Measurements from ENCODE around the gene RPL13A. TPM values are rescaled to one million over a fixed set of nuclear protein-coding genes. Genes with fewer than 3 reads are reported as not detected.

Gene RPL13A
- total and polyA plus RNA-seq, 12 donors = 1,171 to 2,740 (median 1,355) TPM

DNA sequence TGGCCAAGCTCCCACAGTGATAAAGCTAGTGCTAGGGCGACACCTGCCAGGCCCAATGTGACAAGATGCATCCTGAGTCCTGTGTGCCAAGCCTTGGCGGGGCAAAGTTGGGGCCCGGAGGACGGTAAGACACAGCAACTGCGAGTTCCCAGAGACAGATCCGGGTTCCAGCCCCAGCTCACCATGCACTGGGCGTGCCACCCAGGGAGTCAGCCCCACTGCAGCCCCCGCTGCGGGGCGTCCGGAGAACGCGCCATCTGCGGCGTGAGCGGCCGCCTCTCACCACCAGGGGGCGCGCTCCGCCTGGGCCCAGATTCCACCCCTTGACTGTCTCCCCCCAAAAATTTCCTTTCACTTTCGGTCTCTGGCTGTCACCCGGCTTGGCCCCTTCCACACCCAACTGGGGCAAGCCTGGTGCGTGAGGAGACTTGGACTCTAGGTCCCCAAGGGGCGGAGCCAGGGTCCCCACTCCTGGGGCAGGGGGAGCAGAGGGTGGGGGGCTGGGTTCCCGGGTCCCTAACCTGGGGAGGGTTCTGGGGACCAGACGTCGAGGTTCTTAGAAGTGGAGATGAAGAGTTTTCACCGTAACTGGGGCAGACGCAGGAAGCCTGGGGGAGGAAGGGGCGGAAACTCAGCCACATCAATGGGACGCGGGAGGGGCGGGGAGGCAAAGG lies 13.4 kb upstream of the RPL13A start, which contains the start of gene FLT3LG:
TSS of gene FLT3LG (plus strand) at position 348 of the 674 bp plus-strand sequence. CDS start 425 bp downstream, outside the sequence.
- H3K9me3 ChIP-seq = no peaks in the 10 kb centered on the region
- H3K4me3 ChIP-seq = peak within 1 kb of the TSS; percentile 41 to 79 (median 68)
- intact Hi-C loops (cut with DNase I) = loop anchor here in 2 of 10 donors (1.0 to 2.0 kb wide), 2 partner anchors 69 to 72 kb away; no protein-coding TSS in a partner anchor
- TF ChIP-seq, protein P1, sequence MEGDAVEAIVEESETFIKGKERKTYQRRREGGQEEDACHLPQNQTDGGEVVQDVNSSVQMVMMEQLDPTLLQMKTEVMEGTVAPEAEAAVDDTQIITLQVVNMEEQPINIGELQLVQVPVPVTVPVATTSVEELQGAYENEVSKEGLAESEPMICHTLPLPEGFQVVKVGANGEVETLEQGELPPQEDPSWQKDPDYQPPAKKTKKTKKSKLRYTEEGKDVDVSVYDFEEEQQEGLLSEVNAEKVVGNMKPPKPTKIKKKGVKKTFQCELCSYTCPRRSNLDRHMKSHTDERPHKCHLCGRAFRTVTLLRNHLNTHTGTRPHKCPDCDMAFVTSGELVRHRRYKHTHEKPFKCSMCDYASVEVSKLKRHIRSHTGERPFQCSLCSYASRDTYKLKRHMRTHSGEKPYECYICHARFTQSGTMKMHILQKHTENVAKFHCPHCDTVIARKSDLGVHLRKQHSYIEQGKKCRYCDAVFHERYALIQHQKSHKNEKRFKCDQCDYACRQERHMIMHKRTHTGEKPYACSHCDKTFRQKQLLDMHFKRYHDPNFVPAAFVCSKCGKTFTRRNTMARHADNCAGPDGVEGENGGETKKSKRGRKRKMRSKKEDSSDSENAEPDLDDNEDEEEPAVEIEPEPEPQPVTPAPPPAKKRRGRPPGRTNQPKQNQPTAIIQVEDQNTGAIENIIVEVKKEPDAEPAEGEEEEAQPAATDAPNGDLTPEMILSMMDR (IDR thresholded peaks at IDR 0.05) = peak; percentile 98 to 100 (median 98)
- ATAC-seq (peak; percentile 68 to 82 (median 76)), DNase-seq (peak; percentile 82 to 84)
- no peaks in the 10 kb centered on the region for H3K27me3 ChIP-seq
- 2 to 3% methylated on average over 33 of the region's 33 CpGs for WGBS, 2 donors
- peaks cover 4 to 42% (median 26%) of the 10 kb centered on the region in 9 donors for H3K4me1 ChIP-seq
- H3K27ac ChIP-seq = peak within 1 kb of the TSS; percentile 66 to 93 (median 92)
- peaks cover 0 to 19% (median 0%) of the 10 kb centered on the region in 9 donors for H3K36me3 ChIP-seq

DNA sequence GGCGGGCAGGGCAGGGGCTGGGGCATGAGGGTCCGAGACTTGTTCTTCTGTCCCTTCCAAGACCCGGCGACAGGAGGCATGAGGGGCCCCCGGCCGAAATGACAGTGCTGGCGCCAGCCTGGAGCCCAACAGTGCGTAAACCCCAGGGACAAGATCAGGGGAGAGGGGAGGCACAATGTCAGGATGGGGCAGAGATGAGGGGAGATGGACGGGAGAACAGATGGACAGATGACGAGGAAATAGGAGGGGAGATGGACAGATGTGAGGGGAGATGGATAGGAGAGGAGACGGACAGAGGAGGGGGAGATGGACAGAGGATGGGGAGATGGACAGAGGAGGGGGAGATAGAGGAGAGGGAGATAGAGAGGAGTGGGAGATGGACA lies 12.9 kb upstream of the RPL13A start:
- peaks cover 0 to 19% (median 0%) of the 10 kb centered on the region in 9 donors for H3K36me3 ChIP-seq
- H3K9me3 ChIP-seq = no peaks in the 10 kb centered on the region
- peak overlapping the region; percentile 66 to 93 (median 92) for H3K27ac ChIP-seq
- H3K4me1 ChIP-seq = peaks cover 4 to 37% (median 20%) of the 10 kb centered on the region in 9 donors
- WGBS, 2 donors = 7 to 9% methylated on average over 11 of the region's 11 CpGs
- TF ChIP-seq, protein P1 (IDR thresholded peaks at IDR 0.05) = no peak
- peak overlapping the region; percentile 41 to 79 (median 68) for H3K4me3 ChIP-seq
- no peaks in the 10 kb centered on the region for H3K27me3 ChIP-seq
- ATAC-seq = peak in 1 of 8 donors; percentile 6
- no peak for DNase-seq
- intact Hi-C loops (cut with DNase I) = loop anchor here in 2 of 10 donors (1.0 to 2.0 kb wide), 2 partner anchors 68 to 72 kb away; no protein-coding TSS in a partner anchor

DNA sequence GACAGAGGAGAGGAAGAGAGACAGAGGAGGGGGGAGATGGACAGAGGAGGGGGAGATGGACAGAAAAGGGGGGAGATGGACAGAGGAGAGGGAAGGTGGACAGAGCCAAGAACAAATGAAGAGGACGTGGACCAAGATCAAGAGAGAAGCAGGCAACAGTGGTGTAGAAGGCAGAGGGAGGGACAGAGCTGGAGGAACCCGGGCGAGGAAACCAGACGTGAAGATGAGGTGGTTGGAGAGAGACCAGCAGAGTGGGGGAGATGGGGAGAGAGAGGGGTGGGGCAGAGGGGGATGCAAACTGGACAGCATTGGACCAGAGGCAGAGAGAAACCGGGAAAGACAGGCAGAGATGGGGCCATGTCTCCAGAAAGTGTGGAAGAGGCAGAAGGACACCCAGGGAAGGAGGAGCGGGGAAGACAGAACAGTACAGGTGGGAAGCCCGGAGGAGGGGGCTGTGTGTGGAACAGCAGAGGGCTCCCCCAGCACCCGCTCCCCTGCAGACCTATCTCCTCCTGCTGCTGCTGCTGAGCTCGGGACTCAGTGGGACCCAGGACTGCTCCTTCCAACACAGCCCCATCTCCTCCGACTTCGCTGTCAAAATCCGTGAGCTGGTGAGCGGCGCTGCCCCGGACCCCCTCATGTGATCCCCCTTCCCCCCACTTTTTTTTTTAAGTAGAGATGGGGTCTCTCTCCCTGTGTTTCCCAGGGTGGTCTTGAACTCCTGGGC lies 12.1 kb upstream of the RPL13A start:
- peaks cover 0 to 29% (median 13%) of the 10 kb centered on the region in 9 donors for H3K4me1 ChIP-seq
- H3K36me3 ChIP-seq = peaks cover 0 to 14% (median 0%) of the 10 kb centered on the region in 9 donors
- no peak for ATAC-seq
- TF ChIP-seq, protein P1 (IDR thresholded peaks at IDR 0.05) = no peak
- H3K9me3 ChIP-seq = no peaks in the 10 kb centered on the region
- peak overlapping the region in 3 of 10 donors; percentile 11 to 70 (median 67) for H3K4me3 ChIP-seq
- H3K27me3 ChIP-seq = no peaks in the 10 kb centered on the region
- WGBS, 2 donors = 63 to 74% methylated on average over 15 of the region's 15 CpGs
- no peak for DNase-seq
- H3K27ac ChIP-seq = peak overlapping the region in 5 of 10 donors; percentile 44 to 93 (median 92)
- intact Hi-C loops (cut with DNase I) = loop anchor here in 1 of 10 donors (2.0 kb wide), 1 partner anchor 67 kb away; no protein-coding TSS in a partner anchor
